Brain microvascular endothelial cell (primary cell): ENCODE data around the gene IL12A.
A peak's percentile ranks its signal among the peaks of the same experiment; 100 is the strongest.

ENCODE experiments used
- DNase-seq: peaks from one replicate; pipeline ENCODE4 v3.0.0-alpha.2; 2020
- H3K27ac ChIP-seq: fragments of 250-450 bp; sonication (Bioruptor Pico); 2 replicates; pipeline ENCODE4 v1.5.1; 2020; ENCODE audit warnings: mild to moderate bottlenecking, moderate library complexity
- H3K27me3 ChIP-seq: fragments of 250-450 bp; sonication (Bioruptor Pico); replicated peaks from 2 replicates; pipeline ENCODE4 v1.5.1; 2020; ENCODE audit warnings: mild to moderate bottlenecking
- H3K36me3 ChIP-seq: fragments of 250-450 bp; sonication (Bioruptor Pico); replicated peaks from 2 replicates; pipeline ENCODE4 v1.5.1; 2020; ENCODE audit warnings: mild to moderate bottlenecking
- H3K4me3 ChIP-seq: 2 replicates; pipeline ENCODE4 v1.5.1; 2011; ENCODE audit warnings: low read depth, mild to moderate bottlenecking, control low read depth, low read length, moderate library complexity
- in situ Hi-C: cut with HindIII; loops from 2 replicates; pipeline ENCODE4 v1.10.0; 2017; ENCODE audit warnings: low sequenced_read_pairs, low pct_ligation_motif_present
- TF ChIP-seq, protein P1 (sequence below): IDR thresholded peaks from 2 replicates; pipeline ENCODE4 v1.5.1; 2011; ENCODE audit warnings: low read depth, mild to moderate bottlenecking, moderate library complexity, low read length, control low read depth, inconsistent platforms; ENCODE audit errors: missing control alignments

IL12A gene

GRCh38 chr3:159964166-159964973 lies 24.3 kb upstream of the IL12A start:
- Histone ChIP-seq H3K36me3 (no peaks in the 10 kb centered on the region), H3K4me3 (no peak overlapping the region), H3K27ac (peak overlapping the region; percentile 51), H3K27me3 (no peaks in the 10 kb centered on the region)
- peak; percentile 11 for DNase-seq
- TF ChIP-seq, protein P1, sequence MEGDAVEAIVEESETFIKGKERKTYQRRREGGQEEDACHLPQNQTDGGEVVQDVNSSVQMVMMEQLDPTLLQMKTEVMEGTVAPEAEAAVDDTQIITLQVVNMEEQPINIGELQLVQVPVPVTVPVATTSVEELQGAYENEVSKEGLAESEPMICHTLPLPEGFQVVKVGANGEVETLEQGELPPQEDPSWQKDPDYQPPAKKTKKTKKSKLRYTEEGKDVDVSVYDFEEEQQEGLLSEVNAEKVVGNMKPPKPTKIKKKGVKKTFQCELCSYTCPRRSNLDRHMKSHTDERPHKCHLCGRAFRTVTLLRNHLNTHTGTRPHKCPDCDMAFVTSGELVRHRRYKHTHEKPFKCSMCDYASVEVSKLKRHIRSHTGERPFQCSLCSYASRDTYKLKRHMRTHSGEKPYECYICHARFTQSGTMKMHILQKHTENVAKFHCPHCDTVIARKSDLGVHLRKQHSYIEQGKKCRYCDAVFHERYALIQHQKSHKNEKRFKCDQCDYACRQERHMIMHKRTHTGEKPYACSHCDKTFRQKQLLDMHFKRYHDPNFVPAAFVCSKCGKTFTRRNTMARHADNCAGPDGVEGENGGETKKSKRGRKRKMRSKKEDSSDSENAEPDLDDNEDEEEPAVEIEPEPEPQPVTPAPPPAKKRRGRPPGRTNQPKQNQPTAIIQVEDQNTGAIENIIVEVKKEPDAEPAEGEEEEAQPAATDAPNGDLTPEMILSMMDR, result no peak
- in situ Hi-C loops, result no loop called here

GRCh38 chr3:159971311-159971710 lies 17.3 kb upstream of the IL12A start:
- TF ChIP-seq, protein P1, result no peak
- no peaks in the 10 kb centered on the region for H3K36me3 ChIP-seq
- H3K27me3 ChIP-seq, result no peaks in the 10 kb centered on the region
- no peak for DNase-seq
- in situ Hi-C loops, result no loop called here
- no peak overlapping the region for H3K4me3 ChIP-seq
- no peak overlapping the region for H3K27ac ChIP-seq

DNA sequence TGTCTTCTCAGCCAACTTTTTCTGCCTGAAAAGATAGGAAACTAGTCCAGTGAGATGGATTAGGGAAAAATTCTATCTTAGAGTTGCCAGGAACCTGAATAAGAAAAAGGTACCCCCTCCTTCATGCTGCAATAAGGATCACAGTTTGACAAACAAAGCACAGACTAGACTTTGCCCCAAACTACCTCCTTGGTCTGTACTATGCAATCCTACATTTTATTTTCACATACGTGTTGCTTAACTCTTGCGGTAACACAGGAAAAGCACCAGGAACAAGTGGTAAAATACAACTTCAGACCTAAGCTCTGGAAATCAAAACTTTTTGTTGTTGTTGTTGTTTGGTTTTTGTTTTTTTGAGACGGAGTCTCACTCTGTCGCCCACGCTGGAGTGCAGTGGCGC lies 11.3 kb upstream of the IL12A start:
- DNase-seq, result no peak
- in situ Hi-C loops, result no loop called here
- Histone ChIP-seq H3K27me3 (no peaks in the 10 kb centered on the region), H3K4me3 (no peak overlapping the region), H3K36me3 (no peaks in the 10 kb centered on the region), H3K27ac (no peak overlapping the region)
- TF ChIP-seq, protein P1, result no peak

GRCh38 chr3:159978353-159978752 lies 10.3 kb upstream of the IL12A start:
- H3K4me3 ChIP-seq, result no peak overlapping the region
- in situ Hi-C loops, result no loop called here

GRCh38 chr3:159978918-159979703 lies 9.5 kb upstream of the IL12A start:
- no peak for DNase-seq
- Histone ChIP-seq H3K4me3 (no peak overlapping the region), H3K36me3 (no peaks in the 10 kb centered on the region), H3K27me3 (no peaks in the 10 kb centered on the region), H3K27ac (no peak overlapping the region)
- in situ Hi-C loops, result no loop called here
- TF ChIP-seq, protein P1, result no peak

More at GRCh38 chr3:159978353-159978752, 10.3 kb upstream of the IL12A start:
- Histone ChIP-seq H3K27ac (no peak overlapping the region), H3K36me3 (no peaks in the 10 kb centered on the region), H3K27me3 (no peaks in the 10 kb centered on the region)
- TF ChIP-seq, protein P1, result no peak
- DNase-seq, result no peak
